Measurements from ENCODE around the gene PTX4.

DNA sequence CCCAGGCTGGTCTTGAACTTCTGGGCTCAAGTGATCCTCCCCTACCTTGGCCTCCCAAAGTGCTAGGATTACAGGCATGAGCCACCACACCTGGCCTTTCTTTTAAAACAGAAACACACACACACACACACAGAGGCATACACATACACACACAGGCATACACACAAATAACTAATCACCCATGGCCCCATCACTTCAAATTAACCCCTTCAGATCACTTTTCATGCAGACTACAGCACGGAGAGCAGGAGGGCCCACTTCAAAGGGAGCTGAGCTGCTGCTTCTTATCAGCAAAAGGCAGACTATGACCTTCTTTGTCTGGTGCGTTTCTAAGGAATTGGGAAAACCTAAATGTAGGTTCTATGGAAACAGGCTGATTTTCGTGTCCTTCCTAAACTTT lies 15.8 kb downstream of the PTX4 start:
- TF ChIP-seq, protein P1, sequence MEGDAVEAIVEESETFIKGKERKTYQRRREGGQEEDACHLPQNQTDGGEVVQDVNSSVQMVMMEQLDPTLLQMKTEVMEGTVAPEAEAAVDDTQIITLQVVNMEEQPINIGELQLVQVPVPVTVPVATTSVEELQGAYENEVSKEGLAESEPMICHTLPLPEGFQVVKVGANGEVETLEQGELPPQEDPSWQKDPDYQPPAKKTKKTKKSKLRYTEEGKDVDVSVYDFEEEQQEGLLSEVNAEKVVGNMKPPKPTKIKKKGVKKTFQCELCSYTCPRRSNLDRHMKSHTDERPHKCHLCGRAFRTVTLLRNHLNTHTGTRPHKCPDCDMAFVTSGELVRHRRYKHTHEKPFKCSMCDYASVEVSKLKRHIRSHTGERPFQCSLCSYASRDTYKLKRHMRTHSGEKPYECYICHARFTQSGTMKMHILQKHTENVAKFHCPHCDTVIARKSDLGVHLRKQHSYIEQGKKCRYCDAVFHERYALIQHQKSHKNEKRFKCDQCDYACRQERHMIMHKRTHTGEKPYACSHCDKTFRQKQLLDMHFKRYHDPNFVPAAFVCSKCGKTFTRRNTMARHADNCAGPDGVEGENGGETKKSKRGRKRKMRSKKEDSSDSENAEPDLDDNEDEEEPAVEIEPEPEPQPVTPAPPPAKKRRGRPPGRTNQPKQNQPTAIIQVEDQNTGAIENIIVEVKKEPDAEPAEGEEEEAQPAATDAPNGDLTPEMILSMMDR (IDR thresholded peaks at IDR 0.05), result no peak
- TF ChIP-seq POLR2A (IDR thresholded peaks at IDR 0.05), result no peak
